HepG2 (cell line): ENCODE measurements around the gene IQCE. TPM values are rescaled to one million over a fixed set of nuclear protein-coding genes. Genes with fewer than 3 reads are reported as not detected.
A peak's percentile ranks its signal among the peaks of the same experiment; 100 is the strongest.

Experiments used
- HNRNPK ChIP-seq: fragments of 200-400 bp; formaldehyde crosslinking; IDR thresholded peaks from 2 replicates; pipeline ENCODE4 v1.6.1; 2018; ENCODE audit warnings: low read length, low read depth, moderate library complexity, mild to moderate bottlenecking; ENCODE audit not compliant: poor library complexity, severe bottlenecking
- HNRNPL ChIP-seq: fragments of 200-400 bp; formaldehyde crosslinking; IDR thresholded peaks from 2 replicates; pipeline ENCODE4 v1.6.1; 2017; ENCODE audit warnings: mild to moderate bottlenecking, low read depth, low read length
- HOXA9 ChIP-seq: sonication (generic); formaldehyde crosslinking; IDR thresholded peaks from 2 replicates; pipeline ENCODE4 v1.8.1; 2022; ENCODE audit warnings: missing genetic modification reagents, mild to moderate bottlenecking, moderate library complexity, borderline replicate concordance
- MAFK ChIP-seq, 2 experiments: IDR thresholded peaks in 1 of 2; conservative IDR thresholded peaks in 1 of 2; 2 replicates each; pipeline ENCODE4 v1.6.1; 2011; ENCODE audit warnings: improper control_type of control experiment in 2 of 2, low read length in 2 of 2
- MXI1 ChIP-seq: IDR thresholded peaks from 3 replicates; pipeline ENCODE4 v1.6.1; 2012; ENCODE audit warnings: low read depth, low read length, inconsistent platforms, borderline replicate concordance
- NONO ChIP-seq, 2 experiments: fragments of 450-650 bp in 1 of 2; sonication (generic) in 1 of 2; formaldehyde crosslinking in 1 of 2; IDR thresholded peaks in 1 of 2; conservative IDR thresholded peaks in 1 of 2; 2 replicates each; pipeline versions ENCODE4 v1.6.1 to v1.8.0; 2017 to 2022; ENCODE audit warnings: mild to moderate bottlenecking in 1 of 2, missing genetic modification reagents in 1 of 2, moderate library complexity in 1 of 2
- PHF8 ChIP-seq: sonication (generic); formaldehyde crosslinking; IDR thresholded peaks from 2 replicates; pipeline ENCODE4 v1.5.0; 2020; ENCODE audit warnings: missing genetic modification reagents
- REXO4 ChIP-seq: sonication (generic); formaldehyde crosslinking; IDR thresholded peaks from 2 replicates; pipeline ENCODE4 v1.8.0; 2022; ENCODE audit warnings: missing genetic modification reagents, mild to moderate bottlenecking, borderline replicate concordance
- RFX5 ChIP-seq: IDR thresholded peaks from 2 replicates; pipeline ENCODE4 v1.6.1; 2011; ENCODE audit warnings: low read depth, low read length, improper control_type of control experiment
- SAP130 ChIP-seq: IDR thresholded peaks from 2 replicates; pipeline ENCODE4 v1.6.1; 2016; ENCODE audit warnings: low read depth
- SNAI1 ChIP-seq: sonication (generic); formaldehyde crosslinking; IDR thresholded peaks from 2 replicates; pipeline ENCODE4 v1.5.0; 2020; ENCODE audit warnings: mild to moderate bottlenecking, missing genetic modification reagents, borderline replicate concordance
- TAF15 ChIP-seq: fragments of 200-400 bp; formaldehyde crosslinking; IDR thresholded peaks from one replicate; pipeline ENCODE4 v1.6.1; 2018; ENCODE audit warnings: mild to moderate bottlenecking, low read depth, low read length; ENCODE audit not compliant: poor library complexity, severe bottlenecking
- TCF7 ChIP-seq: sonication (generic); IDR thresholded peaks from 2 replicates; pipeline ENCODE4 v1.6.1; 2016; ENCODE audit warnings: antibody characterized with exemption, low read depth
- TOE1 ChIP-seq: sonication (generic); formaldehyde crosslinking; IDR thresholded peaks from 2 replicates; pipeline ENCODE4 v1.4.0; 2020; ENCODE audit warnings: mild to moderate bottlenecking, missing genetic modification reagents
- ZBTB1 ChIP-seq: sonication (generic); formaldehyde crosslinking; IDR thresholded peaks from 2 replicates; pipeline ENCODE4 v1.4.0; 2020; ENCODE audit warnings: missing genetic modification reagents, borderline replicate concordance
- ZNF136 ChIP-seq: sonication (generic); formaldehyde crosslinking; IDR thresholded peaks from 2 replicates; pipeline ENCODE4 v1.8.1; 2022; ENCODE audit warnings: low read depth, mild to moderate bottlenecking, moderate library complexity, missing genetic modification reagents
- ZNF335 ChIP-seq: sonication (generic); formaldehyde crosslinking; IDR thresholded peaks from 2 replicates; pipeline ENCODE4 v1.4.0; 2020; ENCODE audit warnings: missing genetic modification reagents
- ZSCAN29 ChIP-seq: sonication (generic); formaldehyde crosslinking; conservative IDR thresholded peaks from 2 replicates; pipeline ENCODE4 v1.4.0; 2020; ENCODE audit warnings: mild to moderate bottlenecking, missing genetic modification reagents
- polyA plus RNA-seq, 8 experiments: library from polyadenylated mRNA; depleted of rRNA in 3 of 8; stranded (reverse) in 7 of 8; unstranded in 1 of 8; fragments of >200 nt; fragmentation: Illumina TruSeq in 4 of 8; extraction: Trizol in 4 of 8; gene quantifications; 2 replicates each; pipeline versions ENCODE4 v1.2.1 to v1.2.3, GENCODE V29; 2011 to 2016; ENCODE audit warnings: low read depth in 4 of 8, missing spikeins in 1 of 8, mixed read lengths in 1 of 8; ENCODE audit not compliant: insufficient read depth in 1 of 8
- total RNA-seq, 5 experiments: library from RNA; depleted of rRNA; stranded (reverse); fragments of >200 nt; fragmentation: Illumina TruSeq; extraction: Trizol; gene quantifications; 2 replicates each; pipeline ENCODE4 v1.2.3, GENCODE V29; 2016; ENCODE audit warnings: low read depth in 1 of 5
- TF ChIP-seq, protein P1 (sequence below): sonication (generic); formaldehyde crosslinking; IDR thresholded peaks from 2 replicates; pipeline ENCODE4 v1.4.0; 2020; ENCODE audit warnings: missing genetic modification reagents, borderline replicate concordance
- TF ChIP-seq, protein P2 (sequence below): sonication (generic); formaldehyde crosslinking; IDR thresholded peaks from 2 replicates; pipeline ENCODE4 v1.4.0; 2020; ENCODE audit warnings: missing genetic modification reagents
- TF ChIP-seq, protein P3 (sequence below): sonication (generic); formaldehyde crosslinking; IDR thresholded peaks from 2 replicates; pipeline ENCODE4 v1.4.0; 2020; ENCODE audit warnings: missing genetic modification reagents, borderline replicate concordance

The IQCE gene
- total and polyA plus RNA-seq, 2 of the 13 experiments (the other 11 are each of a cell fraction or from before 2014, with no cell fraction given): 1.5 to 2.5 TPM

DNA sequence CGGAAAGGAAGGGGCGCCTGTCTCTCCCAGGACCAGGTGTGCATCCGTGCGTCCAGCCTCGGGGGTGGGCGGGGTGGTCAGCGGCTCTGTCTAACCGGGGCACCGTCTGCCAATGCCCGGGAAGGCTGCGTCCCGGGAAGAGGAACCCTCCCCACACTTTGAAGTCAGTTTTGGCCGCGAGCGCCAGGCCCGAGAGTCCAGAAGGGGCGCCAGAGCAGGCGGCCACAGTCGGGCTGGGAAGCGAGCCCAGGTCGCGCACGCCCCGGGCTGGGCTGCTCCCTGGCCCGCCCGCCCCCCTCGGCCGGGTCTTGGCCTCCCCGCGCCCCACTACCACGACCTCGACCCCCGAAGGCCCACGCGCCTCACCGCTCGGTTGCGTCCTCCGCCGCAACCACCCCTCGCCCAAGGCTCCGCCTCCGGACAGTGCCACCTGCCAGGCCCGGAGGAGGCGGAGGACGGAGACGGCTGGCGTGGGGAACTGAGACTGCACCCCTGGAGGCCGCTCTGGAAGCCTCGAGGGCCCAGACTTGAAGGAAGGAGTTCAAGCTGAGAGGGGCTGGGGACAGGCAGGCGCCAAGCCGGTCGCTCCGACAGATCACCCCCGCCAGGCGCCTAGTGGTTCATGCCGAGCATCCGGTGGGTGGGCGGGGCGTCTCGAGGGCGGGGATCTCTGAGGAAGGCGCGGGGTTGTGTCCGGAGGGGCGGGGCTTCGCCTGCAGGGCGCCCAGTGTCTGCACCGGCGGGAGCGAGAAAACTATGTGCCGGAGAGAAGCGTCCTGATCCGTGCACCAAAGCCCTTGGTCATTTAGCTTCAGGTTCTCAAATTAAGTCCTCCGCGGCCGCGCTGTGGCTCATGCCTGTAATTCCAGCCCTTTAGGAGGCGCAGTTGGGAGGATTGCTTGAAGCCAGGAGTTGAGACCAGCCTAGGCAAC, 3.4 kb upstream of the IQCE start, which contains the start of gene BRAT1 (continued):
- TF ChIP-seq ZNF136: 0 out of 2 replicates have a peak, but pooled peaks have one; percentile 56
- no peak for TF ChIP-seq HOXA9 (CRISPR knock-in tag)
- no peak for TF ChIP-seq ZNF335 (CRISPR knock-in tag)
- TF ChIP-seq HNRNPK: peak; percentile 57
- no peak for TF ChIP-seq ZBTB1 (CRISPR knock-in tag)
- TF ChIP-seq PHF8 (CRISPR knock-in tag): peak; percentile 70
- TF ChIP-seq TAF15: no peak
- TF ChIP-seq MXI1: peak; percentile 63; the same call in 1 of the 3 replicates
- TF ChIP-seq SAP130: peak; percentile 68
- TF ChIP-seq SNAI1: no peak
- no peak for TF ChIP-seq RFX5
- TF ChIP-seq, protein P1, sequence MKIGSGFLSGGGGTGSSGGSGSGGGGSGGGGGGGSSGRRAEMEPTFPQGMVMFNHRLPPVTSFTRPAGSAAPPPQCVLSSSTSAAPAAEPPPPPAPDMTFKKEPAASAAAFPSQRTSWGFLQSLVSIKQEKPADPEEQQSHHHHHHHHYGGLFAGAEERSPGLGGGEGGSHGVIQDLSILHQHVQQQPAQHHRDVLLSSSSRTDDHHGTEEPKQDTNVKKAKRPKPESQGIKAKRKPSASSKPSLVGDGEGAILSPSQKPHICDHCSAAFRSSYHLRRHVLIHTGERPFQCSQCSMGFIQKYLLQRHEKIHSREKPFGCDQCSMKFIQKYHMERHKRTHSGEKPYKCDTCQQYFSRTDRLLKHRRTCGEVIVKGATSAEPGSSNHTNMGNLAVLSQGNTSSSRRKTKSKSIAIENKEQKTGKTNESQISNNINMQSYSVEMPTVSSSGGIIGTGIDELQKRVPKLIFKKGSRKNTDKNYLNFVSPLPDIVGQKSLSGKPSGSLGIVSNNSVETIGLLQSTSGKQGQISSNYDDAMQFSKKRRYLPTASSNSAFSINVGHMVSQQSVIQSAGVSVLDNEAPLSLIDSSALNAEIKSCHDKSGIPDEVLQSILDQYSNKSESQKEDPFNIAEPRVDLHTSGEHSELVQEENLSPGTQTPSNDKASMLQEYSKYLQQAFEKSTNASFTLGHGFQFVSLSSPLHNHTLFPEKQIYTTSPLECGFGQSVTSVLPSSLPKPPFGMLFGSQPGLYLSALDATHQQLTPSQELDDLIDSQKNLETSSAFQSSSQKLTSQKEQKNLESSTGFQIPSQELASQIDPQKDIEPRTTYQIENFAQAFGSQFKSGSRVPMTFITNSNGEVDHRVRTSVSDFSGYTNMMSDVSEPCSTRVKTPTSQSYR (CRISPR knock-in tag): no peak
- TF ChIP-seq, protein P2, sequence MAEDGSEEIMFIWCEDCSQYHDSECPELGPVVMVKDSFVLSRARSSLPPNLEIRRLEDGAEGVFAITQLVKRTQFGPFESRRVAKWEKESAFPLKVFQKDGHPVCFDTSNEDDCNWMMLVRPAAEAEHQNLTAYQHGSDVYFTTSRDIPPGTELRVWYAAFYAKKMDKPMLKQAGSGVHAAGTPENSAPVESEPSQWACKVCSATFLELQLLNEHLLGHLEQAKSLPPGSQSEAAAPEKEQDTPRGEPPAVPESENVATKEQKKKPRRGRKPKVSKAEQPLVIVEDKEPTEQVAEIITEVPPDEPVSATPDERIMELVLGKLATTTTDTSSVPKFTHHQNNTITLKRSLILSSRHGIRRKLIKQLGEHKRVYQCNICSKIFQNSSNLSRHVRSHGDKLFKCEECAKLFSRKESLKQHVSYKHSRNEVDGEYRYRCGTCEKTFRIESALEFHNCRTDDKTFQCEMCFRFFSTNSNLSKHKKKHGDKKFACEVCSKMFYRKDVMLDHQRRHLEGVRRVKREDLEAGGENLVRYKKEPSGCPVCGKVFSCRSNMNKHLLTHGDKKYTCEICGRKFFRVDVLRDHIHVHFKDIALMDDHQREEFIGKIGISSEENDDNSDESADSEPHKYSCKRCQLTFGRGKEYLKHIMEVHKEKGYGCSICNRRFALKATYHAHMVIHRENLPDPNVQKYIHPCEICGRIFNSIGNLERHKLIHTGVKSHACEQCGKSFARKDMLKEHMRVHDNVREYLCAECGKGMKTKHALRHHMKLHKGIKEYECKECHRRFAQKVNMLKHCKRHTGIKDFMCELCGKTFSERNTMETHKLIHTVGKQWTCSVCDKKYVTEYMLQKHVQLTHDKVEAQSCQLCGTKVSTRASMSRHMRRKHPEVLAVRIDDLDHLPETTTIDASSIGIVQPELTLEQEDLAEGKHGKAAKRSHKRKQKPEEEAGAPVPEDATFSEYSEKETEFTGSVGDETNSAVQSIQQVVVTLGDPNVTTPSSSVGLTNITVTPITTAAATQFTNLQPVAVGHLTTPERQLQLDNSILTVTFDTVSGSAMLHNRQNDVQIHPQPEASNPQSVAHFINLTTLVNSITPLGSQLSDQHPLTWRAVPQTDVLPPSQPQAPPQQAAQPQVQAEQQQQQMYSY (CRISPR knock-in tag): peak; percentile 67; the same call in 1 of the 2 replicates
- no peak for TF ChIP-seq TOE1 (CRISPR knock-in tag)
- TF ChIP-seq TCF7: no peak
- TF ChIP-seq, protein P3, sequence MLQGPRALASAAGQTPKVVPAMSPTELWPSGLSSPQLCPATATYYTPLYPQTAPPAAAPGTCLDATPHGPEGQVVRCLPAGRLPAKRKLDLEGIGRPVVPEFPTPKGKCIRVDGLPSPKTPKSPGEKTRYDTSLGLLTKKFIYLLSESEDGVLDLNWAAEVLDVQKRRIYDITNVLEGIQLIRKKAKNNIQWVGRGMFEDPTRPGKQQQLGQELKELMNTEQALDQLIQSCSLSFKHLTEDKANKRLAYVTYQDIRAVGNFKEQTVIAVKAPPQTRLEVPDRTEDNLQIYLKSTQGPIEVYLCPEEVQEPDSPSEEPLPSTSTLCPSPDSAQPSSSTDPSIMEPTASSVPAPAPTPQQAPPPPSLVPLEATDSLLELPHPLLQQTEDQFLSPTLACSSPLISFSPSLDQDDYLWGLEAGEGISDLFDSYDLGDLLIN (CRISPR knock-in tag): no peak
- TF ChIP-seq ZSCAN29: 0 out of 2 replicates have a peak, but pooled peaks have one; percentile 68
- no peak for TF ChIP-seq MAFK (conservative IDR thresholded peaks at IDR 0.05 in 1 of 2, IDR thresholded peaks at IDR 0.05 in 1 of 2; ENCODE audit: low read length in 2 of 2)
- TF ChIP-seq REXO4 (CRISPR knock-in tag): no peak
- no peak for TF ChIP-seq NONO (IDR thresholded peaks at IDR 0.05)
- peak; percentile 84 for TF ChIP-seq NONO (CRISPR knock-in tag; conservative IDR thresholded peaks at IDR 0.05)
- no peak for TF ChIP-seq HNRNPL
